GM08714 (cell line): Measurements from ENCODE around the gene KIF5C.

Experiments used
- H3K4me3 ChIP-seq: fragments of 200-500 bp; sonication (Bioruptor generic); 2 replicates; pipeline ENCODE4 v1.5.1; 2014; ENCODE audit warnings: mild to moderate bottlenecking, low read length, inconsistent platforms
- ZNF274 ChIP-seq: IDR thresholded peaks from 2 replicates; pipeline ENCODE4 v1.6.1; 2012; ENCODE audit warnings: mild to moderate bottlenecking, low read depth, low read length

The KIF5C gene

DNA sequence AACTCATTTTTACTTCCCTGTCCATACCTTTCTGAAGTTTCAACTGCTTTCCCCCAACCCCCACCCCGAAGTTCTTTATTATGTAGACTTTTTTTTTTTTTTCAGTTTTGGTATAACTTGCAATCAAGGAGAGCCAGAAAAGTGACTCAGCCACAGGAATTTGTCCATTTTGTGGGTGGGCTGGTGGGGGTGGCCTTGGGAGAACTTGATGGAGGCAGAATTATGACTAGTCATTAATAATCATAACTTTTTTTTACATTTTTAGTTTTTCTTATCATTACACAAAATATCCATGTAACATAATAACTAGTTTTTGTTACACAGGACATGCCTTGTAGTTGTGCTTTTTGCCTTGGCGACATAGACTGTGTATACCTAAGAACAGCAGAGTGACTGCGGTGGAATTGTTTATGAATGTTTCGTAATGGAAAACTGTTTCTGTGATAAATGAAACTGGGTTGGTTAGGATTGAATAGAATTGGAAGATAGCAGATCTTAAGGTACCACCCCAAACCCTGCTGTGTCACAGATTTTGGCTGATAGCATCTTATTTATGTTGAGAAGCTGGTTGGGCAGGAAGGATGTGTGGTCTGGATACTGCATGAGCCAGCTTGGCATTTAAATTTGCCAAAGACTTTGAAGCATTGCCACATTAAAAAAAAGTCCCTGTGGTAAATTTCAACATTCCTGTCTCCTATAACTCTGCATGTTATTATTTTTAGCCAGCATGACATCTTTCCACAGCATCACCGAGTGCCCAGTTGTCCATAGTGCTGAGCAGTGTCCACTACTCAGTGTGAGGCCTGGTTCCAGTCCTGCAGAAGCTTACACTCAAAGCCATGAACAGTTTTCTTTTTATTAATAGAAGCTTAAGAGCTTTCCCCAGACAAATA lies 194.2 kb downstream of the KIF5C start:
- TF ChIP-seq ZNF274, result no peak
- no peak overlapping the region for H3K4me3 ChIP-seq

DNA sequence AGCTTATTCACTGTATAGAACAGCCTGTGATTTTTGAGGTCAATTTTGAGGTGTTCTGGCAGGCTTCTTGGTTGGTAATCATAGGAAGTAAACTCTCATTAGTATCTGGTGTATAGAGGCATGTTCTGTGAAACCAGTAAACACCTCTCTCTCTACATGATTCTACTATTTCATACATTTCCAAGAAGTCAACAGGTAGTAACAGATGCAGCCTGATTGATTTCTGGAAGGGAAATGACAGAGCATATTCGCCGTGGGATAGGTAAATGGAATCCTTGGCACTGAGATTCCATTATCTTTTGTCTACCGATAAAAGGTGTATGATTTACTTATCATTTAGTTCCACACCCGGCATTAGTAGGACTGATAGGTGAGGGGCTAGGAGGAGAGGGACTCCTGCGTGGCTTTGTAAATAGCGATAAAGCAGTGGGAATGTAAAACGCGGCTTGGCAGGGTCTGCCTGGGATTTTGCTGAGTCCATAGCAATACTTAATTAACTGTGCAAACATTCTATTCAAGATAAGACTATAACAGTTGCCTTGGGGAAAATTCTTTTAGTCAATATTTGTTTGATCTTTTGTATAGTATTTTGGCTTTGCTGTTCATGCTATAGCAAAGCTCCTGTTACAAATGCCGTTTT lies 195.8 kb downstream of the KIF5C start:
- no peak overlapping the region for H3K4me3 ChIP-seq
- TF ChIP-seq ZNF274, result no peak

DNA sequence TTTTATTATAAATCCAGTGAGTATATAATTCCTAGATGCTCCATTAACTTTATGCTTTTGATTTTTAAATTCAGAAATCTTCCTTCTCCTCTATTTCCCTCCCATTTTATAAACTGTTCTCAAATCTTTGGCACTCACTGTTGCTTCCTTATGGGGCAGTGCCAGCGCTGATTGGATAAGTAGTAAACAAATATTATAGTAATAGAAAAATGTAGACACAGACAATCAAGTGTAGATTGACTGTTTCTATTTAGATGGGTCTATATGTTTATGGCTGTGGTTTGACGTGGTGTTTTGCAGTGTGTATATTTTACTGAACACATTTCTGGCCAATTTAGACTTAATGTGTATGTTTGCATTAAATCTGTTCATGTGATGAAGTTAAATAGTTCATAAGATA lies 200.1 kb downstream of the KIF5C start:
- TF ChIP-seq ZNF274, result no peak
- no peak overlapping the region for H3K4me3 ChIP-seq

DNA sequence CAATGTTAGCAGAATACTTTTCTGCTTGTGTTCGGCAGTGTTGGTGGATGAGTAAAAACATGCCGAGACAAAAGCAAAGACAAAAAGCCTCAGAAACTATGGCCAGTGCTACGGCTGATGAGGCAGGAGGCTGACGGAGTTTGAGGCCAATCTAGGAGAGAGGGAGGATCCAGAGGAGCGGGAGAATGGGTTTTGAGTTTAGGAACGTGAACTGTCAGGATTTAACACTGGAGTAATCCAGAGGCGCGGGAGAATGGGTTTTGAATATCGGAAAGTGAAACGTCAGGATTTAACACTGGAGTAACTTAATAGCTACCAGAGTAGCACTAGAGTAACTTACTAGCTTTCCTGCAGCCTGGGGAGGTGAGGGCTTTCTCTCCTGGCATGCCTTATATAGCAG lies 200.8 kb downstream of the KIF5C start:
- no peak for TF ChIP-seq ZNF274
- H3K4me3 ChIP-seq, result no peak overlapping the region
